NB4 (cell line): ENCODE data around the gene CDKL5.

ENCODE experiments used
- MYC ChIP-seq: IDR thresholded peaks from 2 replicates; pipeline ENCODE4 v1.6.1; 2011; ENCODE audit warnings: low read depth, low read length
- POLR2A ChIP-seq: IDR thresholded peaks from 2 replicates; pipeline ENCODE4 v1.6.1; 2011; ENCODE audit warnings: mild to moderate bottlenecking; ENCODE audit not compliant: insufficient read length; ENCODE audit errors: extremely low read depth
- TF ChIP-seq, protein P1 (sequence below): IDR thresholded peaks from one replicate; pipeline ENCODE4 v1.5.1; 2012; ENCODE audit warnings: low read depth, low read length
- TF ChIP-seq, protein P2 (sequence below): IDR thresholded peaks from 2 replicates; pipeline ENCODE4 v1.6.1; 2011; ENCODE audit warnings: low read depth, low read length

DNA sequence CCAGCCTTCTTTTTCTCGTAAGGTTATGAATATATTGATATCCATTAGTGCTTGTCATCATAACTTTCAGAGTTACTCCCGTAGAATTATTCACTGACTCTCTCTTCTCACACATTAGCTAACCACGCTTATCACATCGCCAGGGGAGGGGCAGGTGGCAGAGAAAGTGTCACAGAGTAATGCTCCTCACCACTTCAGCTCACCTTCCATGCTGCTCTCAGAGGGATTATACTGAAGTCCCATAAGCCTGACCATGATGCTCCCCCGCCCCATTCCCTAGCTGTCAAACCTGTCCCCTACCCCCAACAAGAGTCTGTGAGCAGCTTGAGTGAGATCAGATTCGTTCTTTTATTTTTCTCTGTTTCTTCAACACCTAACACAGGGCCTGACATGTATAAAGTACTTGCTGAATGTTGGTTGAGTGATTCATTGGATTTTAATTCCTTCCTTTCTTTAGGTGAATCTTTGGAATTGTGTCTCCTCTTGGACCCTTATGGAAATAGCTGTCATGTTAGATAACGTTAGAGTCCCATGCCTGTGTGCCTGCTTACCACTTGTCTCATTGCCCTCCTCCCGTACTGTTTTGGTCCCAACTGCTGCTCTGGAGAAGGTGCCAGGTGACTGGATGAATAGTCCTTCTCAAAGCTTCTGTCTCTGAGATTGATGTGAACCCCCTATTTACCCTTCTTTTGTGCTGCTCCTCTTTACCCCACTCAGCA lies 191.4 kb downstream of the CDKL5 start:
- TF ChIP-seq, protein P1, sequence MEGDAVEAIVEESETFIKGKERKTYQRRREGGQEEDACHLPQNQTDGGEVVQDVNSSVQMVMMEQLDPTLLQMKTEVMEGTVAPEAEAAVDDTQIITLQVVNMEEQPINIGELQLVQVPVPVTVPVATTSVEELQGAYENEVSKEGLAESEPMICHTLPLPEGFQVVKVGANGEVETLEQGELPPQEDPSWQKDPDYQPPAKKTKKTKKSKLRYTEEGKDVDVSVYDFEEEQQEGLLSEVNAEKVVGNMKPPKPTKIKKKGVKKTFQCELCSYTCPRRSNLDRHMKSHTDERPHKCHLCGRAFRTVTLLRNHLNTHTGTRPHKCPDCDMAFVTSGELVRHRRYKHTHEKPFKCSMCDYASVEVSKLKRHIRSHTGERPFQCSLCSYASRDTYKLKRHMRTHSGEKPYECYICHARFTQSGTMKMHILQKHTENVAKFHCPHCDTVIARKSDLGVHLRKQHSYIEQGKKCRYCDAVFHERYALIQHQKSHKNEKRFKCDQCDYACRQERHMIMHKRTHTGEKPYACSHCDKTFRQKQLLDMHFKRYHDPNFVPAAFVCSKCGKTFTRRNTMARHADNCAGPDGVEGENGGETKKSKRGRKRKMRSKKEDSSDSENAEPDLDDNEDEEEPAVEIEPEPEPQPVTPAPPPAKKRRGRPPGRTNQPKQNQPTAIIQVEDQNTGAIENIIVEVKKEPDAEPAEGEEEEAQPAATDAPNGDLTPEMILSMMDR, result no peak
- TF ChIP-seq POLR2A, result no peak
- no peak for TF ChIP-seq MYC
- TF ChIP-seq, protein P2, sequence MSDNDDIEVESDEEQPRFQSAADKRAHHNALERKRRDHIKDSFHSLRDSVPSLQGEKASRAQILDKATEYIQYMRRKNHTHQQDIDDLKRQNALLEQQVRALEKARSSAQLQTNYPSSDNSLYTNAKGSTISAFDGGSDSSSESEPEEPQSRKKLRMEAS, result no peak
